ENCODE measurements around the gene FAM174C. TPM values are rescaled to one million over a fixed set of nuclear protein-coding genes. Genes with fewer than 3 reads are reported as not detected.
A peak's percentile ranks its signal among the peaks of the same experiment; 100 is the strongest.

The FAM174C gene
- total and polyA plus RNA-seq, 10 of the 15 experiments (the other 5 are each of a cell fraction or from before 2014, with no cell fraction given): 0.89 to 94.6 (median 43.6) TPM

GRCh38 chr19:1257475-1258162, 17.7 kb upstream of the FAM174C start:
- H3K9ac ChIP-seq (ENCODE audit: control insufficient read depth, insufficient read depth, low read length): peak overlapping the region; percentile 78; the same call in 1 of the 2 replicates
- H2AFZ ChIP-seq (ENCODE audit: control insufficient read depth, low read depth, low read length): no peak overlapping the region
- in situ Hi-C loops (cut with MboI): no loop called here
- intact Hi-C loops (cut with micrococcal nuclease; ENCODE audit: unreplicated experiment): no loop called here
- H3K4me3 ChIP-seq: peak overlapping the region; percentile 68
- H4K20me1 ChIP-seq (ENCODE audit: control insufficient read depth, insufficient read depth): no peaks in the 10 kb centered on the region
- SMC1A ChIA-PET (ENCODE audit: uncharacterized antibody, unreplicated experiment): interaction anchor here (1.4 kb wide), 1 partner anchor 9 kb away, joined by 4 read pairs; no protein-coding TSS in a partner anchor
- 0 out of 2 replicates have a peak, but pooled peaks have one; percentile 10 for TF ChIP-seq MLLT1 (IDR thresholded peaks at IDR 0.05)
- TF ChIP-seq ESRRA (IDR thresholded peaks at IDR 0.05; ENCODE audit: low read length): no peak
- no peak for TF ChIP-seq ASH2L (IDR thresholded peaks at IDR 0.05; ENCODE audit: borderline replicate concordance, low read depth)
- TF ChIP-seq FOXK2 (IDR thresholded peaks at IDR 0.05): no peak
- TF ChIP-seq EGR1 (IDR thresholded peaks at IDR 0.05; ENCODE audit: borderline replicate concordance in 1 of 2, low read depth in 2 of 2, low read length in 2 of 2): peak in 1 of 2 experiments; percentile 20; a peak in 1 of 3 replicates
- 0 out of 4 replicates have a peak, but pooled peaks of 1 of the 2 experiments have one; percentile 2 for TF ChIP-seq BHLHE40 (IDR thresholded peaks at IDR 0.05; ENCODE audit: borderline replicate concordance in 1 of 2, low read depth in 2 of 2, low read length in 1 of 2)
- no peak for TF ChIP-seq NR2C2 (IDR thresholded peaks at IDR 0.05; ENCODE audit: borderline replicate concordance, control insufficient read depth, insufficient read length, low read depth)
- 0 out of 2 replicates have a peak, but pooled peaks have one; percentile 10 for TF ChIP-seq MEF2A (IDR thresholded peaks at IDR 0.05; ENCODE audit: insufficient read depth, low read depth, low read length)
- peak overlapping the region; percentile 96 for H3K27ac ChIP-seq (ENCODE audit: control insufficient read depth, insufficient read depth)
- peaks cover 58% of the 10 kb centered on the region for H3K79me2 ChIP-seq (ENCODE audit: control insufficient read depth, insufficient read depth, low read length)
- no peaks in the 10 kb centered on the region for H3K9me3 ChIP-seq (replicated peaks; ENCODE audit: control insufficient read depth, insufficient read depth, low read length)
- ATAC-seq (no peak), DNase-seq (ENCODE audit: low read depth, low spot score) (no peak), FAIRE-seq (peak; percentile 75)
- BruUV-seq (replicated peaks): no TSS peak
- RAD21 ChIA-PET (ENCODE audit: unreplicated experiment): interaction anchor here (1.8 kb wide), 1 partner anchor 9 kb away, joined by 6 read pairs; no protein-coding TSS in a partner anchor
- CTCF ChIA-PET: interaction anchor here (1.0 to 2.2 kb wide), 2 partner anchors 9 to 13 kb away, joined by 4 to 10 read pairs; no protein-coding TSS in a partner anchor
- WGBS (ENCODE audit: insufficient coverage, insufficient replicate concordance, low lambda C conversion rate, missing lambda C conversion rate): 47% methylated on average over 23 of the region's 23 CpGs
- H3K4me2 ChIP-seq (ENCODE audit: control insufficient read depth, insufficient read depth): peak overlapping the region; percentile 98
- peaks cover 29% of the 10 kb centered on the region for H3K4me1 ChIP-seq (ENCODE audit: control insufficient read depth, insufficient read depth, low read length)
- POLR2A ChIA-PET: no interaction called here
- no peaks in the 10 kb centered on the region for H3K27me3 ChIP-seq (replicated peaks in 1 of 2; ENCODE audit: control insufficient read depth in 2 of 2, insufficient read depth in 2 of 2, low read length in 1 of 2)
- H3K36me3 ChIP-seq (ENCODE audit: control insufficient read depth in 2 of 2, insufficient read depth in 2 of 2, low read length in 1 of 2): peaks cover 14 to 29% of the 10 kb centered on the region in 2 experiments; a peak in 3 of 4 replicates

All from GM12878 (cell line).